NCI-H526 (cell line): ENCODE measurements around the gene APLP2.
"Not testable (repeated sequence)": the region's sequence is repeated elsewhere in the genome, so short reads cannot be mapped to it uniquely, and the experiment has no call there.

Experiments used
- DNase-seq, 2 experiments: peaks; one replicate each; lab custom pipeline; 2025; lab: John Stamatoyannopoulos, UW

APLP2 gene

DNA sequence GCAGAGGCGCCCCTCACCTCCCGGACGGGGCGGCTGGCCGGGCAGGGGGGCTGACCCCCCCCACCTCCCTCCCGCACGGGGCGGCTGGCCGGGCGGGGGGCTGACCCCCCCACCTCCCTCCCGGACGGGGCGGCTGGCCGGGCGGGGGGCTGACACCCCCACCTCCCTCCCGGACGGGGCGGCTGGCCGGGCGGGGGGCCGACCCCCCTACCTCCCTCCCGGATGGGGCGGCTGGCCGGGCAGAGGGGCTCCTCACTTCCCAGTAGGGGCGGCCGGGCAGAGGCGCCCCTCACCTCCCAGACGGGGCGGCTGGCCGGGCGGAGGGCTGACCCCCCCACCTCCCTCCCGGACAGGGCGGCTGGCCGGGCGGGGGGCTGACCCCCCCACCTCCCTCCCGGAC lies 21.5 kb downstream of the APLP2 start:
- not testable (repeated sequence) for DNase-seq

DNA sequence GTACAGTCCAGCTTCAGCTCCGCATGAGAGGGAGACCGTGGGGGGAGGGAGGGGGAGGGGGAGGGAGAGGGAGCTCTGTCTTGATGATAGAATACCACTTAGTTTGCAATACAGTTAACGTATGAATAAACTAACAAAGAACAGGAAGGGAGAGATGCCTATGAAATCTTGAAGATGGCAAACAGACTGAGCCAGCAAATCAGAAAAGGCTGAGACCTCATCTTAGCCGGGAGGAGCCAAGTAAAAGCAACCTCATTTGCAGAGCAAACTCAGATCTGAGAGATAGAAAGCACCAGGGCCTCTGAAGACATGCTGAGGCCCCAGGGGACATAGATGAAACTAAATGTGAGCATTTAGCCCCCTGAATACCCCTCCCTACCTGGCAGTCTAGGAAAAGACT lies 23.0 kb downstream of the APLP2 start:
- DNase-seq = no peak

DNA sequence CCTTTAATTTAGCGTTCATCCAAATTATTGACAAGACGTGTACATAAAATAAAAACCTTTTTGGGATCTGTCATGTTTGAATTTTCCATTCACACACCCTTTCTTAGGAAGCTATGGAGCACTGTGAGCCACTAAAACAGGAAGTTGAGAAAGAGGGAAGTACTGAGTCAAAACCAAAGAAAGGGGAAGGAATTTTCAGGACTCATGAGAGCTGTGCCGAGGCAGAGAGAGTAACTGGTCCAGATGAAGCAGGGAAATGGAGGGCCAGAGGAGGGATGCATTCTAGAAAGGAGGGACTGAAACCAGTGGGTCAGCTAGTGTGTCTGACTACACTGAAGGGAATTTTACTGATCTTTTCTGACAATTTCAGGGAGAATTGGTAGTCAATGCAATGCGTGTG lies 24.9 kb downstream of the APLP2 start:
- DNase-seq = no peak

DNA sequence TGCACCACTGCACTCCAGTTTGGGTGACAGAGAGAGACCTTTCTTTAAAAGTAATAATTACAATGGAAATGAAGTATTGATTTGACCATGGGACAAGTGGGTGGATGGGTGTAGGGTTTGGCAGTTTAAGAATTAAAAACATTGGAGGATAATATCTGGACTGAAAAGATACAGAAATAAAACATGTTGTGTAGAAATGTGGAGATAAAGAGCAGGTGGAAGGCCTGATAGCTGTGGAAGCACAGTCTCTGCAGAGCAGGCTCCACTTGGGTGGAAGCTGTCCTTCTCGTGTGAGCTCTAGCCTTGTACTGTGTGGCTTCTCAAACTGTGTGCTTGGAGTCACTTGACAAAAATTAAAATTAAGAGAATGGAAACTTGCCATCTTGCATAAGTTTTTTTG lies 25.6 kb downstream of the APLP2 start:
- DNase-seq = no peak

DNA sequence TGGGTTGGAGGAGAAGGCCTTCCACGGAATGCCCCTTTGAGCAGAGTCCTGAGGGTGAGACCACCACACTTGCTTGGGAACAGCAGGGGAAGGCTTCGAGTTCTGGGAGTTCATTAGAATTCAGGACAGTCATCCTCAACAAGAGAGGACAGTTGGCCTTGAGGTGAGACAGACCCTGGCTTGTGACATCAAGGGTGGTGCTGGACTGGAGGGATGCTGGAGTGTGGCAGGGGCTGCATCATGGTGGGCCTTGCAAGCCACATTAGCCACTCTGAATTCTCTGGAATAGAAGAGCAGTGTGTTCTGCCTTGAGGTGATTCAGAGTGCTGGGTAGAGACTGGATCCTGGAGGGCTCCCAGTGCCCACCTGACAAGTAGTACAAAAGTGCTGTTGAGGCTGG lies 26.3 kb downstream of the APLP2 start:
- no peak for DNase-seq

DNA sequence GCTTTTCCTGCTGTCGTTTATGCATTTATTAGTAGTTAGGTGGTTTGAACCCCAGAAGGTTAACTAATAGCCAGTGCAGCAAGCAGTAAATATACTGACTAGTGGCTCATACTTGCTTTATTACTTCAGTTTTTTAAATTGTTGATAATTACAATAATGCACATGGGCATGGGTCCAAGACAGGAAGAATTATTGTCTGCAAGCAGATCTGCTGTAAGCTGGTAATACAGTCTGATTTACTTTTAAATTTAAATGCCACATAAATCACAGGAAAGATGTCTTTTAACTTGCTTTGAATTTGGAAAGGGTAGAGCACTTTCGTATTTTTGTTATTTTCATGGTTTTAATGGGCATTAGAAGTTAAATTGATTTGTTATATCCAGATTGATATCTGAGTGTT lies 27.1 kb downstream of the APLP2 start:
- no peak for DNase-seq

DNA sequence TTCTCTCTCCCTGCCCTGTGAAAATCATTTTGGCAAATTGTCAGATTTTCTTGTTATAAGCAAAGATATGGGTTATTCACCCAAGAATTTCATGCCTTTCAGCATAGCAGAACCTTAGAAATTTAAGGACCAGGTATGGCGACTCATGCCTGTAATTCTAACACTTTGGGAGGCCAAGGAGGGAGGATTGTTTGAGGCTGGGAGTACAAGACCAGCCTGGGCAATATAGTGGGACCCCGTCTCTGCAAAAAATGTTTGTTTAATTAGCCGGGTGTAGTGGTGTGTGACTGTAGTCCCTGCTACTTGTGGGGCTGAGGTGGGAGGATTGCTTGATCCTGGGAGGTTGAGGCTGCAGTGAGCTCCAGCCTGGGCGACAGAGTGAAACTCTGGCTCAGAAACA lies 27.6 kb downstream of the APLP2 start:
- DNase-seq = no peak

DNA sequence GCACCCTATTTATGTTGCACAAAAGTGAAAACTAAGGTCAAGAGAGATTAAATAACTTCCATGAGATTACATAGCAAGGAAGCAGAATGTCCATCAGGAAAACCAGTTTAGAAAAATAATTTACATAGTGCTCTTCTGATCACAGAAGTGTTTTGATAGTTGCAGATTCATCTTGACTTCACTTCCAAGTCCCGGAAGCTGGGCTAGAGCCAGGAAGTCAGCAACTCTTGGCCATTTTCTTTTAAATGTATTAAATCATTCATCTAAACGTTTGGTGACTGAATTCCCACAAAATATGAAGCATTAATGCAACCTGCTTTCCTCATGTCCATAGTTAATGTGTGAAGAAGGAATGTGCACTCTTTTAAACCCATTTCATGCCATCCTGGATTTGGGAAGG lies 29.7 kb downstream of the APLP2 start:
- no peak for DNase-seq

DNA sequence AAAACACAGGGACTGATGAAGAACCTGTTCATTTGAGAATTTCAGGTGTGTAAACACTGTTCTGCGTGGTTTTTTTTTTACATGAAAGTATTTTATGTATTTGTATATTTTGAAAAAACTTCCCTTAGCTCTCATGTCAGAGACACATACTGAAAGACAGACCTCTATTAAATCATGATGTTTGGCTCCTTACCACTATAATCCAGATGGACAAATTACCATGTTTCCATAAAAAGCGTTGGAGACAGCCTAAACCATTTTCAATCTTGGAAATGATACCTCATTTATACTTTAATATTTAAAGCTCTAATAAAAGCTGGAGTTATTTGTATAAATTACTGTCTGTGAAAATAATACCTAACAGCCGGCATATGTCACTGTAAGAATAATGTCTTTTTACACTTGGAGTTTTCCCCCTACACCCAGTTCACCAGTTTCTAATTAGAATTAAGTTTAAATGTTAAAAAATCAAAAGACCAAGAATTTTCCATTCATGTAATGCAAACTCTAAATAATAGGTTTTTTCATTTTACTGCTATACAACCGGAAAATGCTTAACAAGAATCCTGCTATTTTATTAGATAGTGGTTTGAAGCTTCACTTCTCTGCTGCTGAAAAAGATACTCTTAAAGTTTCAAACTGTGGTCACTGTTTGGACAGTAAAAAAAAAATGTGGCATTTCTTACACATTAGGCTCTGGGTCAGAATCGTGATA lies 30.8 kb downstream of the APLP2 start:
- no peak for DNase-seq

DNA sequence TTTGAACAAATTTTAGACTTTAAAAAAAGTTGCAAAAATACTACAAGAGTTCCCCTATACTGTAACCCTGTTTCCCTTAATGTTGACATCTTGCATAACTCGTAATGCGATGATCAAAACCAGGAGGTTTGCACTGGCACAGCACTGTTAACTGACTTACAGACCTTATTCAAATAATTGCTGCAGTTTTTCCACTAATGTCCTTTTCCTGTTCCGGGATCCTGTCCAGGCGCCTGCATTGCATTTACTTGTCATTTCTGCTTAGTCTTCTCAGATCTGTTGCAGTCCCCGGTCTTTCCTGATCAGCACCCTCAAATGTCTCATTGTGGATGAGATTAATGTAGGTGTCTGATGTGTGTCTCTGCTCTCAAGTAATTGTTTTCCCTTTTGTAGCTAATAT lies 32.0 kb downstream of the APLP2 start:
- DNase-seq = no peak

DNA sequence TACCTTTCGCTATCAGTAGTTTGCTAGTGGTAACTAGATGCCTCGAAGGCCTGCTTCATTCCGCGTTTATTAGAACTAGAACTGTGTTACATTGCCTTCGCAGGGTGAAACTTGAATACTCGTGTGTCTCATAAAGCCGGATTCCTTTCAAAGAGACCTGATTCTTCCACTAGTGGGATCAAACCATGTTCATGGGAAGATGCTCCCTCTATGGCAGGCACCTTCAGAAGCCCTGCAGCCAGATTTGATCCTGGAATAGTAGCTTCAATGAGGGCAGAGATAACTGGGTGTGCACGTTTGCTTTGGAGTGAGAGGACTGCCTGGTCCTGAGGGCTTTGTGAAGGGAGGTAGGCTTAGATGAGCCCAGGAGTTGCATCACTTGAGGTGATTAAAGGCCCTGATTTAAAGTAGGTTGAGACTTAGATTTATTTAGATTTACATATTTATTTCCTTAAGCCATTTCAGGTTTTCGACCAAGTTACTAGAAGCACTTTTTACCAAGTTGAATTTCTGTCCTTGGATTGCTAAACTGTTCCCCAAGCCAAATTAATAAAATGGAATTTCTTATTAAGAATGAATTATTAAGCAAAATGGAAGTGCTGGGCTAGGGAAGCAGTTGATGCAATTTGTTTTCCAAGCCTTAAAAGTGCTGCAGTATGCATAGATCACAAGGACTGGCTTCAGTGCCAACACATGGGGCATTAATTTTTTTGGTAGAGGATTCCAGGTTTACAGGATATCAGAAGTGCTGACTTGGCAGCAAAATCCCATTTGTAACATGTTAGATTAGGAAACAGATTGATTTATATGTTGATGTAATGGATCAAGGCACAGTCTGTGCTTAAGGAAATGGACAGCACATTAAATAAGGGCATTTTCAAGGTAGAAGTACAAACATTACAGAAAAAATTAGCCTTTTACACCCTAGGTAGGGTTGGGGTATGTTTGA lies 32.9 kb downstream of the APLP2 start:
- no peak for DNase-seq

DNA sequence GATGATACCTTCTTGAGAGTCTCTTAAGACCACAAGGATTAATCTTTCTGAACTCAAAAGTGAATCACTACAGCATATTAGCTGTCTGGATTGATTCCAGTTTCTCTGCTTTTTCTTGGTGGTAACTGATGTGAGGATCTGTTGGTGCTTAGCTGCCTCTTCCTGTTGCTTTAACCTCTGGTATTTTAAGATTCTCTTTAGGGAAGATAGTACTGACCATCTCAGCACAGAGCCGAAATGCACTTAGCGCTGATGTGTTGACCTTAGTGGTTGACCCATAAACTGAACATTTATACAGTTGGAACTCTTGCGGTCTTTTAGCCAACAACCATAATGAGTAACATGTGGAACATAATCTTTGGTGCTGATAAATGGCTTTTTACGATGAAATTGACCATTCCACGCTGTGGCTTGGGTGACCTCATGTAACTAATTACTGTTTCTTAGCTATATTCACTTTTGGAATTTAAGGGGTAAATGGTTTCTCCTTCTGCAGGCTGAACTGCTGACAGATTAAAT lies 33.7 kb downstream of the APLP2 start:
- DNase-seq = no peak

DNA sequence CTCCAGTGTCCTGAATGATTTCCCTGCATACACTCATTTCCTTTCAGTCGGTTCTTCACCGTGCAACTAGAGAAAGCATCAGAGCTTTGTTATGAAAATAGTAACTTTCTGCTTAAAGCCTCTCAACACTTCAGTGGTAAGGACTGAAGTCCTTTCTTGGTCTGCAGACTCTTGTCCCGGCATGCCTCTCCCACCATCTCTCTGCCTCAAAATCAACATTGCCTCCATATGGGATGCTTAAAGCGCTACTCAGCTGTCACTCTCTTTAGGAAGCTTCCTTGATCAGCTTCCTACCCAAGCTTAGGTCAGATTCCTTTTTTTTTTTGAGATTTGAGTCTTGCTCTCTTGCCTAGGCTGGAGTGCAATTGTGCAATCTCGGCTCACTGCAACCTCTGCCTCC lies 36.7 kb downstream of the APLP2 start:
- no peak for DNase-seq

DNA sequence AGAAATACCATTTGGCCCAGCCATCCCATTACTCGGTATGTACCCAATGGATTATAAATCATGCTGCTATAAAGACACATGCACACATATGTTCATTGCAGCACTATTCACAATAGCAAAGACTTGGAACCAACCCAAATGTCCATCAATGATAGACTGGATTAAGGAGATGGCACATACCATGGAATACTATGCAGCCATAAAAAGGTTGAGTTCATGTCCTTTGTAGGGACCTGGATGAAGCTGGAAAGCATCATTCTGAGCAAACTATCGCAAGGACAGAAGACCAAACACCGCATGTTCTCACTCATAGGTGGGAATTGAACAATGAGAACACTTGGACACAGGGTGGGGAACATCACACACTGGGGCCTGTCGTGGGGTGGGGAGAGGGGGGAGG lies 39.0 kb downstream of the APLP2 start:
- DNase-seq = not testable (repeated sequence)

DNA sequence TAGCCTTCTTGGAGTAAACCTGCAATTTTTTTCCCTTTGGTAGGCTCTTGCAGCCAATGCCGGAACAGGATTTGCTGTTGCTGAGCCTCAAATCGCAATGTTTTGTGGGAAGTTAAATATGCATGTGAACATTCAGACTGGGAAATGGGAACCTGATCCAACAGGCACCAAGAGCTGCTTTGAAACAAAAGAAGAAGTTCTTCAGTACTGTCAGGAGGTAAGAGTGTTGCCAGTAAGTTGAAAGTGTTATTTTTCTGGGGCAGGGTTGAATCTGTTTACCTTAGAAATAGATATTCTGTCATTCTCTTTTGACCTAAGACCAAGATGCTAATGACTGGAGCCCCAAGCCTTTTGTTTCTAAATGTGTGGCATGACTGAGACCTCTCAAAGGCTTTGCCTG lies 39.7 kb downstream of the APLP2 start:
- no peak for DNase-seq

DNA sequence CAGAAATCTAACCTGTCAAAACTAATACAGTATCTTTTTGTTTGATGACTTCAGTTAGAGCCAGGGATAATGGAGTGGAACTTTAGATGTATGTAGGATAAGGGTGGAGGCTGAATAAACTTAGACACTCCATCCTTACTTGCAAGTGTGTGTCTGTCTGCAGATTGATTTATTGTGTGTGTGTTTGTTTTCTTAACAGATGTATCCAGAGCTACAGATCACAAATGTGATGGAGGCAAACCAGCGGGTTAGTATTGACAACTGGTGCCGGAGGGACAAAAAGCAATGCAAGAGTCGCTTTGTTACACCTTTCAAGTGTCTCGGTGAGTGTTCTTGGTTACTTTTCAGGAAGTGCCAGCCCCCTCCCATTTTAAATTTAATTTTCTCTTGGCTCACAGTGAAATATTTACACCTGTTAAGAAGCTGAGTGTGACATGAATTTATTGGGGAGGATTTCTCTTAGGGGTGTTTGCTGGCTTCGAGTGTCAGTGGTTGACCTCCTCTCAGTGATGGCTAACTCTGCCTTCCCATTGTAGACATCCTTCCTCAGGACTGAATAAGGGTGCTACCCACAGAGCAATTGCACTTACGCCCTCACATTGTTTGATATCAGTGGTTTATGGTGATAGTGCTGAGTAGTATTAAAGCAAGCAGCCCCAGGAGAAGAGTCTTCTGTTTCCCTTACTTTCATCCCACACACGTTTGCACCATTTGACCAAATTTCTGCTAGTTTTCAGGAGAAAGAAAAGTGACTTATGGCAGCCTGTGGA lies 40.8 kb downstream of the APLP2 start:
- DNase-seq = no peak

DNA sequence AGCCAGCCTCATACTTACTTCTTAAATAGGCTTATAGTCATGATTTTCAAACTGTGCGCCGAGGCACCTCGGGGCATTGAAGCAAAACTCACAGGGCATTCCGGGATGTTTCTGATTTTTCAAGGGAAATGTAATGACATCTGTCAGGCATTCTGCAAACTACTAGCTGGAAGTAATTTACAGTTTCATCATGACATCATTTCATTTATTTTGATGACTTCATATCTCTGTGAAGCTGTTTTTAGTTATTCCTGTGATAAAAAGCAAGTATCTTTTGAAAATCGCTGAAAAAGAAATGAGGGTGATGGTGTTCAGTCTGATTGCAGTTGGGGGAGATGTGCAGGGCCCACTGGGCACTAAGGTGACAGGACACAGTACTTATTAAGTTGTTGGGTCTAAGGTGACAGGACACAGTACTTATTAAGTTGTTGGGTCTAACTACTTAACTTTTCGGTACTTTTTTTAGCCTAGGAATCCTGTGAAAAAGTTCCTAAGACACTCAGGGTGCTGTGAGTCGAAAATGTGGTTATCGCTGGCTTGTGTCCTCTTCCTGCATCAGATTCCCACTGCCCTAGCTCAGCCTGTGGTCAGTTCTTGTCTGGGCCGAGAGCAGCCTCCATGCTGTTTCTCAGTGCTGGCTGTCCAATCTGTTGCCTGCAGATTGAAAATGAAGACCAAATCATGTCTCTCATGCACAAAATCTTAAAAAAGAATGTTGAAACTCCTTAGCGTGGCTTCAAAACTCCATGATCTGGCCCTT lies 42.6 kb downstream of the APLP2 start:
- no peak for DNase-seq

DNA sequence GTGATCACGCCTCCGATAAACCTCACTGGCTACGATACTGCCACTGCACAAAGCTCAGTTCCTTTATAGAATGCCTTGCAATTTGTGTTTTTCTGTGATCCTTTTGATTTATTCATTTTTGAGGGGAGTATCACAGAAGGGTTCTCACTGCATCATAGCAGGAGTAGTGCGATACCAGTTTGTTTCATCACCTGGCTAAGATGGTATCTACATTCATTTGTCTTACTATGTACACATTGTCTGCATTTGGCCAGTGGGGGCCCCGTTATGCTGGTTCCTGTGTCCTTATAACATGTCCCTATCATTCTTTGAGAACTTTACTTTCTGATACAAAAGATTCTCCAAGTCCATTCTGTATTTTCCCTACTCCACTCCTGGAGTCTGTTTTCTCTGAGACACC lies 44.6 kb downstream of the APLP2 start:
- DNase-seq = no peak

DNA sequence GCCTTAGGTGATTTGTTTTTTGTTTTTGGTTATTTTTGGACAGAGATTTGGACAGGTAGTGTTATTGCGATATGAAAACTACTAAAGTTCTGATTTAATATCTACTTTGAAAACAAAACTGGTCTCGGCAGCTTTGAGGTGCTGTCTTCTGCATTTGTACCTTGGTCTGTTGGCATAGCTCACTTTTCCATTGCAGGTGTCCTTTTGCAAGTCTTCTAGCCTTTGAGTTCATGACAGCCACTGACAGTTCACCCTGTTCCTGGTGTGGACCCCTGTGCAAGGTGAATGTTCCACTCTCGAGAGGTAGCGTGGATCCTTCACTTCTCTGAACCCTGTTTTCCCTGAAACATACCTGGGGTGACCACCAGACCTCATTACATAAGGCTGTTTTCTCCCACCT lies 45.0 kb downstream of the APLP2 start:
- no peak for DNase-seq

DNA sequence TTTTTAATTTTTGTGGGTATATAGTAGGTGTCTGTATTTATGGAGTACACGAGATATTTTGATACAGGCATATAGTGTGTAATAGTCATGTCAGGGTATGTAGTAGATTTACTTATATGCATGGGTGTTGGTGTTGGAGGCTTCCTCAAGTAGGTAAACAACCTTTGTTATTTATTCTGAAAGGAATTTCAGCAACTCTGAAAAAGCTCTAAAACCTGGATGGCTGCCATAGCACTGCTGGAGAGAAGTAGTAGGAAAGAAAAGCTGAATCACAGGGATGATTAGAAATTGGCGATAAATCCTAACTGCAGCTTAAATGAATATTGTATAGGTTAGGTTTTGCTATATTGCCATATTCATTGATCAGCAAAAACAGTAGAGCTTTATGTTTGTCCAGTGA lies 45.5 kb downstream of the APLP2 start:
- no peak for DNase-seq

DNA sequence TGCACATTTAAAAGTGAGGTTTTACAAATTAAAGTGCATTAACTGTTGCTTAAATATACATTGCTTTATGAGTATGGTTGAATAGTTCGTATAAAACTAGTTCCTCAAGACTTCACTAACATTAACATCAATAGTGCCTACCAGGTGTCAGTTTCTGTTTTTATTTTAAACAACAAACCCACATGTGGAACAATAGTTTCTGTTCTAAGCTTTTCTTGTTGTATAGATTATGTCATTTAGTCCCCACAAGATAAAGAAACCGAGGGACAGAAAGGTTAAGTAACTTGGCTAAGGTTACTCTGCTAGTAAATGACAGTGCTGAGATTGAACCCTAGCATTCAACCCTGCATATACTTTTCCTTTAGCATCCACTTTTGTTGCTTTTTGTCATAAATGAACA lies 48.5 kb downstream of the APLP2 start:
- no peak for DNase-seq
